ENCODE data around the gene L1TD1. TPM values are rescaled to one million over a fixed set of nuclear protein-coding genes. Genes with fewer than 3 reads are reported as not detected.
A peak's percentile ranks its signal among the peaks of the same experiment; 100 is the strongest.

L1TD1 gene
- total and polyA plus RNA-seq, 2 of the 13 experiments (the other 11 are each of a cell fraction or from before 2014, with no cell fraction given) = not detected

DNA sequence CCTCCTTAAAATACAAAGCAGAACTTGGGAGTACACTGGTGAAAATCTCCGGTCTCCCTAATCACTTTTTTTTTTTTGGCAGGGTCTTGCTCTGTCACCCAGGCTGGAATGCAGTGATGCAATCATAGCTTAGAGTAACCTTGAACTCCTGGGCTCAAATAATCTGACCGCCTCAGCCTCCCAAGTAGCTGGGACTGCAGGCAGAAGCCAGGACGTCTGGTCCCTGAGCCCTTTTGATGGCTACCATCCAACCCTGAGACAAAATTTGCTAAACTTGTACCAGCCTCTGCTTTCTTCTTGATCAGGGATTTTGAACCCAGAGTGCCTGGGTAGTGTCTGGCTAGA is 4.1 kb downstream of the L1TD1 start (continued):
- TF ChIP-seq, protein P1, sequence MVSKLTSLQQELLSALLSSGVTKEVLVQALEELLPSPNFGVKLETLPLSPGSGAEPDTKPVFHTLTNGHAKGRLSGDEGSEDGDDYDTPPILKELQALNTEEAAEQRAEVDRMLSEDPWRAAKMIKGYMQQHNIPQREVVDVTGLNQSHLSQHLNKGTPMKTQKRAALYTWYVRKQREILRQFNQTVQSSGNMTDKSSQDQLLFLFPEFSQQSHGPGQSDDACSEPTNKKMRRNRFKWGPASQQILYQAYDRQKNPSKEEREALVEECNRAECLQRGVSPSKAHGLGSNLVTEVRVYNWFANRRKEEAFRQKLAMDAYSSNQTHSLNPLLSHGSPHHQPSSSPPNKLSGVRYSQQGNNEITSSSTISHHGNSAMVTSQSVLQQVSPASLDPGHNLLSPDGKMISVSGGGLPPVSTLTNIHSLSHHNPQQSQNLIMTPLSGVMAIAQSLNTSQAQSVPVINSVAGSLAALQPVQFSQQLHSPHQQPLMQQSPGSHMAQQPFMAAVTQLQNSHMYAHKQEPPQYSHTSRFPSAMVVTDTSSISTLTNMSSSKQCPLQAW (CRISPR knock-in tag; IDR thresholded peaks at IDR 0.05) = 0 out of 2 replicates have a peak, but pooled peaks have one; percentile 30
- TF ChIP-seq SP5 (CRISPR knock-in tag; IDR thresholded peaks at IDR 0.05; ENCODE audit: borderline replicate concordance, low read depth) (peak; percentile 24; the same call in 1 of the 2 replicates), CBFB (CRISPR knock-in tag; IDR thresholded peaks at IDR 0.05) (no peak), CCDC6 (CRISPR knock-in tag; IDR thresholded peaks at IDR 0.05) (no peak), SCMH1 (CRISPR knock-in tag; IDR thresholded peaks at IDR 0.05; ENCODE audit: borderline replicate concordance) (no peak), ZNF790 (CRISPR knock-in tag; IDR thresholded peaks at IDR 0.05; ENCODE audit: borderline replicate concordance) (no peak), ZNF225 (CRISPR knock-in tag; IDR thresholded peaks at IDR 0.05) (no peak), STAT5B (CRISPR knock-in tag; IDR thresholded peaks at IDR 0.05) (no peak), ZNF589 (CRISPR knock-in tag; conservative IDR thresholded peaks at IDR 0.05) (no peak), DMAP1 (CRISPR knock-in tag; IDR thresholded peaks at IDR 0.05) (no peak), ZKSCAN1 (IDR thresholded peaks at IDR 0.05; ENCODE audit: low read length) (no peak), HHEX (CRISPR knock-in tag; IDR thresholded peaks at IDR 0.05) (no peak), NFIC (IDR thresholded peaks at IDR 0.05; ENCODE audit: low read length) (no peak), FOXA3 (CRISPR knock-in tag; IDR thresholded peaks at IDR 0.05) (peak; percentile 54; the same call in 1 of the 2 replicates), ZNF703 (CRISPR knock-in tag; IDR thresholded peaks at IDR 0.05; ENCODE audit: borderline replicate concordance) (no peak), MAZ (IDR thresholded peaks at IDR 0.05; ENCODE audit: borderline replicate concordance, low read depth, low read length) (no peak), MAZ (CRISPR knock-in tag; IDR thresholded peaks at IDR 0.05; ENCODE audit: low read depth) (no peak), ZNF549 (CRISPR knock-in tag; IDR thresholded peaks at IDR 0.05) (no peak), YEATS4 (CRISPR knock-in tag; IDR thresholded peaks at IDR 0.05; ENCODE audit: borderline replicate concordance) (no peak), ZNF256 (CRISPR knock-in tag; conservative IDR thresholded peaks at IDR 0.05) (no peak), JUNB (CRISPR knock-in tag; IDR thresholded peaks at IDR 0.05; ENCODE audit: borderline replicate concordance) (no peak), ZNF530 (CRISPR knock-in tag; IDR thresholded peaks at IDR 0.05; ENCODE audit: low read depth) (no peak)
- TF ChIP-seq, protein P2, sequence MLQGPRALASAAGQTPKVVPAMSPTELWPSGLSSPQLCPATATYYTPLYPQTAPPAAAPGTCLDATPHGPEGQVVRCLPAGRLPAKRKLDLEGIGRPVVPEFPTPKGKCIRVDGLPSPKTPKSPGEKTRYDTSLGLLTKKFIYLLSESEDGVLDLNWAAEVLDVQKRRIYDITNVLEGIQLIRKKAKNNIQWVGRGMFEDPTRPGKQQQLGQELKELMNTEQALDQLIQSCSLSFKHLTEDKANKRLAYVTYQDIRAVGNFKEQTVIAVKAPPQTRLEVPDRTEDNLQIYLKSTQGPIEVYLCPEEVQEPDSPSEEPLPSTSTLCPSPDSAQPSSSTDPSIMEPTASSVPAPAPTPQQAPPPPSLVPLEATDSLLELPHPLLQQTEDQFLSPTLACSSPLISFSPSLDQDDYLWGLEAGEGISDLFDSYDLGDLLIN (CRISPR knock-in tag; IDR thresholded peaks at IDR 0.05; ENCODE audit: borderline replicate concordance) = no peak
- TF ChIP-seq, protein P3, sequence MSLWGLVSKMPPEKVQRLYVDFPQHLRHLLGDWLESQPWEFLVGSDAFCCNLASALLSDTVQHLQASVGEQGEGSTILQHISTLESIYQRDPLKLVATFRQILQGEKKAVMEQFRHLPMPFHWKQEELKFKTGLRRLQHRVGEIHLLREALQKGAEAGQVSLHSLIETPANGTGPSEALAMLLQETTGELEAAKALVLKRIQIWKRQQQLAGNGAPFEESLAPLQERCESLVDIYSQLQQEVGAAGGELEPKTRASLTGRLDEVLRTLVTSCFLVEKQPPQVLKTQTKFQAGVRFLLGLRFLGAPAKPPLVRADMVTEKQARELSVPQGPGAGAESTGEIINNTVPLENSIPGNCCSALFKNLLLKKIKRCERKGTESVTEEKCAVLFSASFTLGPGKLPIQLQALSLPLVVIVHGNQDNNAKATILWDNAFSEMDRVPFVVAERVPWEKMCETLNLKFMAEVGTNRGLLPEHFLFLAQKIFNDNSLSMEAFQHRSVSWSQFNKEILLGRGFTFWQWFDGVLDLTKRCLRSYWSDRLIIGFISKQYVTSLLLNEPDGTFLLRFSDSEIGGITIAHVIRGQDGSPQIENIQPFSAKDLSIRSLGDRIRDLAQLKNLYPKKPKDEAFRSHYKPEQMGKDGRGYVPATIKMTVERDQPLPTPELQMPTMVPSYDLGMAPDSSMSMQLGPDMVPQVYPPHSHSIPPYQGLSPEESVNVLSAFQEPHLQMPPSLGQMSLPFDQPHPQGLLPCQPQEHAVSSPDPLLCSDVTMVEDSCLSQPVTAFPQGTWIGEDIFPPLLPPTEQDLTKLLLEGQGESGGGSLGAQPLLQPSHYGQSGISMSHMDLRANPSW (CRISPR knock-in tag; IDR thresholded peaks at IDR 0.05; ENCODE audit: borderline replicate concordance) = 0 out of 2 replicates have a peak, but pooled peaks have one; percentile 42
- TF ChIP-seq, protein P4, sequence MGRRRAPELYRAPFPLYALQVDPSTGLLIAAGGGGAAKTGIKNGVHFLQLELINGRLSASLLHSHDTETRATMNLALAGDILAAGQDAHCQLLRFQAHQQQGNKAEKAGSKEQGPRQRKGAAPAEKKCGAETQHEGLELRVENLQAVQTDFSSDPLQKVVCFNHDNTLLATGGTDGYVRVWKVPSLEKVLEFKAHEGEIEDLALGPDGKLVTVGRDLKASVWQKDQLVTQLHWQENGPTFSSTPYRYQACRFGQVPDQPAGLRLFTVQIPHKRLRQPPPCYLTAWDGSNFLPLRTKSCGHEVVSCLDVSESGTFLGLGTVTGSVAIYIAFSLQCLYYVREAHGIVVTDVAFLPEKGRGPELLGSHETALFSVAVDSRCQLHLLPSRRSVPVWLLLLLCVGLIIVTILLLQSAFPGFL (CRISPR knock-in tag; IDR thresholded peaks at IDR 0.05) = no peak
- TF ChIP-seq, protein P5, sequence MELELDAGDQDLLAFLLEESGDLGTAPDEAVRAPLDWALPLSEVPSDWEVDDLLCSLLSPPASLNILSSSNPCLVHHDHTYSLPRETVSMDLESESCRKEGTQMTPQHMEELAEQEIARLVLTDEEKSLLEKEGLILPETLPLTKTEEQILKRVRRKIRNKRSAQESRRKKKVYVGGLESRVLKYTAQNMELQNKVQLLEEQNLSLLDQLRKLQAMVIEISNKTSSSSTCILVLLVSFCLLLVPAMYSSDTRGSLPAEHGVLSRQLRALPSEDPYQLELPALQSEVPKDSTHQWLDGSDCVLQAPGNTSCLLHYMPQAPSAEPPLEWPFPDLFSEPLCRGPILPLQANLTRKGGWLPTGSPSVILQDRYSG (CRISPR knock-in tag; IDR thresholded peaks at IDR 0.05) = no peak
